HG03378 (cell line): ENCODE measurements around the gene PELI3.
"Not testable (repeated sequence)": the region's sequence is repeated elsewhere in the genome, so short reads cannot be mapped to it uniquely, and the experiment has no call there.

Source experiments
- ATAC-seq: cut with Tn5 transposase; IDR thresholded peaks from one replicate; pipeline ENCODE4 v1.9.1; 2021; ENCODE audit warnings: mild to moderate bottlenecking, moderate library complexity; ENCODE audit not compliant: unreplicated experiment

Gene PELI3

DNA sequence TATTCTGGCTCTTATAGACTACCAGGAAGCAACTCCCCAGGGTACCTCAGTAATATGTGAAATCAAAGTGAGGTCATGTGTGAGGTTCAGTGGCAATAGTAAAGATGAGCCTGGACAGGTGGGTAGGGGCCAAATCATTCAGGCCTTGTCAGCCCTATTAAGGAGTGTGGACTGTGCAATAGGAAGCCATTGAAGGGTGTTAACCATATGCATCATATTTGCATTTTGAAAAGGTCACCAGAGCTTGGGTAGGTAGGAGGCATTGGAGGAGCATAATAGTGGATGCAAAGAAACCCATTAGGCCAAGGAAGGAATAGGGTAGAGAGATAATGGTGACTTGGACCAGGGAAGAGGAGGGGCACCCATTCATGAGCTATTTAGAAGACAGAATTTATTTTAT, 19.7 kb upstream of the PELI3 start:
- ATAC-seq, result no peak

DNA sequence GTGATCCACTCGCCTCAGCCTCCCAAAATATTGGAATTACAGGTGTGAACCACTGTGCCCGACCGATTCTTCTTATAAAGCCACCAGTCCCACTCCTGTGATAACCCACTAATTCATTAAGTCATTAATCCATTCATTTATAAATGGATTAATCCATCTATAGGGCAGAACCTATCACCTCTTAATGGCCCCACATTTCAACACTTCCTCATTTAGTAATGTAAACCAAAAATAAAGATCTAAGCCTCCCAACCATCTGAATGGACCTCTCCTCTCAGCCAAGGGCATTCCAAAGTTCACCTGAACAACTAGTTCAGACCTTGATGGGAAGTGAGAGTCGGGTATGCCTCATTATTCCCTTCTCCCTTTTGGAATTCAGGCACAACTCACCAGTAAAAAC, 18.2 kb upstream of the PELI3 start:
- no peak for ATAC-seq

DNA sequence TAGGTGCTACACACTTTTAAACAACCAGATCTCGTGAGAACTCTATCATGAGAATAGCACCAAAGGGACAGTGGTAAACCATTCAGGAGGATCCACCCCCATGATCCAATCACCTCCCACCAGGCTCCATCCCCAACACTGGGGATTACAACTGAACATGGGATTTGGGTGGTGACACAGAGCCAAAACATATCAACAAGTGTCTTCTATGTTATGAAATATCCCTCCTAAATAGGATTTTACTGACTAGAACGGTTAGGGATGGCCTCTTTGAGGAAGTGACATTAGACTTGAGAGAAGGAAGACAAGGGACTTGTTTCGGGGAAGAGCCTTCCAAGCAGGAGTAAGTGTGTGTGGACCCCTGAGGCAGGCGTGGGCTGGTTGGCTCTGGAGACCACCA, 16.1 kb upstream of the PELI3 start:
- no peak for ATAC-seq

DNA sequence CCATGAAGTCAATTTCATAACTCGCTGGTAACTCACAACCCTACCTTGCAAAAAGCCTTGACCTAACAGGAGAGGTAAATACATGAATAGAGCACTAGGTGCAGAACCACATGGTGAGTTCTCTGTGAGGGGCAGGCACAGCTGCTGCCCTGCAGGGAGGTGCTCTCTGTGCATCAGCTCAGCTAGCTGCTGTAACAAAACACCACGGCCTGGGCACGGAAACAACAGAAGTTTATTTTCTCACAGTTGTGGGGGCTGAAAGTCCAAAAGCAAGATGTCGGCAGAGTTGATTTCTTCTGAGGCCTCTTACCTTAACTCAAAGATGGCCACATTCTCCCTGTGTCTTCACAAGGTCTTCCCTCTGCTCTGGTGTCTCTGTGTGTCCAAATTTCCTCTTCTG, 15.0 kb upstream of the PELI3 start:
- ATAC-seq, result no peak

DNA sequence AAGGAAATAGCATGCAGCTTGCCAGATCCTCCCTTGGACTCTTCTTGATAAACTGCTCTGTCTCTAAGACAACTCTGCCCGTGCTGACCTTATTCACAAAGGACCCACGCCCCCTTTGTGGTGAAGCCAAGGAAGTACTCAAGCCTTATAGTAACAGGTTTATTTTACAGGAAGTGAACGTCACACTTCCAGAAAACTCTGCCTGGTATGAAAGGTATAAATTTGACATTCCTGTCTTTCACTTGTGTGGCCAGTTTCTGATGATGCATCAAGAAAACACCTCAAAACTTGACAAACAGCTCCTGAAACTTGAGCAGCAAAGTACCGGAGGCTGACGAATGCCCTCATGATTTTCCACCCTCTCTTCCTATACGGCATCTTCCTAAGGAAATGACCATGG, 12.5 kb upstream of the PELI3 start:
- no peak for ATAC-seq

DNA sequence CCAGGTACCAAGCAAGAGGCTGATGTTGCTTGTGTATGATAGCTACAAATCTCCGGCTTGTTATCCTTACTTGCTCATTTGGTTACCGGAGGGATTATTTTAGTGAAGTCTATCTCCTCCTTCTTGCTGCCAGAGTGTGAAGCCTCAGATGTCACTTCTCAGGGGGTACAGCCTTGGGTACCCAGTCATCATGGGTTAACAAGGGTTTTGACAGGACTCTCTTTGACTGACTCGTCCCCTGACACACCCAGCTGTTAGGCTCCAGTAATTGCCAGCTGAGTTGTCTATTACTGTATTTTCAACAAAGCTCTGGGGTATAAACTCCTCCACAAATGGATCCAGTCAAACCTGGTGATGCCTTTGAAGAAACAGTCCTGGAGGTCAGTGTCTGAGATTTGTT, 11.9 kb upstream of the PELI3 start:
- ATAC-seq, result no peak

DNA sequence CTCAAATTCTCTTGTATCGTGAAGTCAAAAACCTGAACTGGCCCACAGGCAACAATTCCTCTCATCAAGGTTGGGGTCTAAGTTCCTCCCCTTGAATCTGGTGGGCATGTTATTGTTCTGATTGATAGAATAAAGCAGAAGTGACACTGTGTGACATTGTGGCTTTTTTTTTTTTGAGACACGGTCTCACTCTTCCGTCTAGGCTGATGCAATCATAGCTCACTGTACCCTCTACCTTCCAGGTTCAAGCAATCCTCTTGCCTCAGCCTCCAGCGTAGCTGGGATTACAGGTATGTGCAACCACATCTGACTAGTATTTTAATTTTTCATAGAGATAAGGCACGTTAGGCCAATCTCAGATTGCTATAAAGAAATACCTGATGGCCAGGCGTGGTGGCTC, 8.9 kb upstream of the PELI3 start:
- no peak for ATAC-seq

DNA sequence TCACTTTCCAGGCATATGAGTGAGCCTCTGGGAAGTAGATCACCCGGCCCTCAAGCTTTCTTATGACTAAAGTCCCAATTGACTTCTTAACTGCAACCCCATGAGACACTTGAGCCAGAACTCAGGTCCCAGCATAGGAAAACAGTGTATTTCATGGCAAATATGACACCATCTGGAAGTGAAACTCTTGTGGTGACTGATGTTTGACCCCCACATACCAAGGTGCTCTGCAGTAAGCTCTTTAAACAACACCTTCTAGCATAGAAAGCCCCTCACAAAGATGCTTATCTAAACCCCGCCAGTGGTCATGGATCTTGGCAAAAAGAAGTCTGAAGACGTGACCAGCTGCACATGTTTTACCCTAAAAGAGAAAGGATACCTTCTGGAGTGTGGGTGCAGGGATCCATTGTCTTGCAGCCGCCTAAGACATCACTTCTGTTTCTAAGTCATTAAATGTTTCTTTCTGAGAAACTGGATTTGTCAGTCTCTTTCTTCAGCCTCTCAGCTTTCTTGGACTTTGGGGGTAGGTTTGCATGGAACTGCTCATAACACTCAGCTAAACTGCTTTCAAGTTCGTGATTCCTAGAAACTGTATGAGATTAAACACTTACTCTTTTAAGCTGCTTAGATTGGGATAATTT, 7.4 kb upstream of the PELI3 start:
- ATAC-seq, result no peak

DNA sequence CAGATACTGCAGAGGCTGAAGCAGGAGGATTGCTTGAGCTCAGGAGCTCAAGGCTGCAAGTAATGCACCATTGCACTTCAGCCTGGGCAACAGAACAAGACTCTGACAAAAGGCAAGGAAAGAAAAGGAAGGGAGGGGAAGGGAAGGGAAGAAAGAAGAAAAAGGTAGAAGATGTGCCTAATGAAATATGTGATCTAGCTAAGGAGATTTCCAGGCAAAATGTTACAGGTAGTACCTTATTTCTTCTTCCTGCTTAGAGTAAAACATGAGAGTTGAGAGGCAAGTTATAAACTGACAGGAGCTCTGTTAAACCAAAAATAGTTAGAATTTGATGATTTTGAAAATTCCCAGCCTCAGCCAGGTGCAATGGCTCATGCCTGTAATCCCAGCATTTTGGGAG, 4.7 kb upstream of the PELI3 start:
- ATAC-seq, result no peak

DNA sequence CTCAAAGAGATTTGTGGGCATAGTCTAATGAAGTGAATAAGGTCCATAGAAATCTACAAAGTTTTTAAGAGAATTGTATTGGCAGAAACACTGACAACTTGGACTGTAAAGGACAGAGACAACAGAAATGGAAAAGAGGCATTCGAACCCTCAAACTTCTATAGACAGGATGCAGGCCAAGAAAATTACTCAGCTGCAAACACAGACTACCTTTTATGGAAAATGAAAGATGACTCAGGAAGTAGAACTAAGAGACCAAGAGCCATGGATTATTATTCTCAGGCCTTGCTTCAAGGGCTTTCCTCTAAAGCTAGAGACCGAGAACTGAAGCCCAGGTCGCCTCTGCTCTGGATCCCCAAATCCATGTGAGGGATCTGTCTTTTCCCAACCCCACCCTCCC, 3.8 kb upstream of the PELI3 start:
- no peak for ATAC-seq

DNA sequence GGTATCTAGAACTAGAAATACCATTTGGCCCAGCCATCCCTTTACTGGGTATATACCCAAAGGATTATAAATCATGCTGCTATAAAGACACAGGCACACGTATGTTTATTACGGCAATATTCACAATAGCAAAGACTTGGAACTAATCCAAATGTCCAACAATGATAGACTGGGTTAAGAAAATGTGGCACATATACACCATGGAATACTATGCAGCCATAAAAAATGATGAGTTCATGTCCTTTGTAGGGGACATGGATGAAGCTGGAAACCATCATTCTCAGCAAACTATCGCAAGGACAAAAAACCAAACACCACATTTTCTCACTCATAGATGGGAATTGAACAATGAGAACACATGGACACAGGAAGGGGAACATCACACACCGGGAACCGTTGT, 2.6 kb upstream of the PELI3 start:
- not testable (repeated sequence) for ATAC-seq

DNA sequence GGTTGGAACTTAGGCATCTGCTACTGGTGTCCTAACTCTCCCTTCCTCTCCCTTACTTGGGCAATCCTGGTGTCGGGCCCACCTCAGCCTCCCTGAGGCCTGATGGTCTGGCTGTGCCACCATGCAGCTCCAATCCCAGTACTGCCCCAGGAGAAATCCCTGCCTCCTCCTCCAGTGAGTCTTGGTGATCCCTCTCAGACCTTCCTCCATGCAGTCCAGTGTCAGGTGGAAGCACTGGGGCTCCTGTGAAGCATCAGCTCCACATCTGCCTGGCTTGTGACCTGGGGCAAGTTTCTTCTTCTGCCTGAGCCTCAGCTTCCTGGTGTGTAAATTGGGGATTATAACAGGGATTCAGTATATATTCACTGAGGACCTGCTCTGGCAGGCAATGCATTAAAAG, 1.8 kb upstream of the PELI3 start:
- no peak for ATAC-seq

DNA sequence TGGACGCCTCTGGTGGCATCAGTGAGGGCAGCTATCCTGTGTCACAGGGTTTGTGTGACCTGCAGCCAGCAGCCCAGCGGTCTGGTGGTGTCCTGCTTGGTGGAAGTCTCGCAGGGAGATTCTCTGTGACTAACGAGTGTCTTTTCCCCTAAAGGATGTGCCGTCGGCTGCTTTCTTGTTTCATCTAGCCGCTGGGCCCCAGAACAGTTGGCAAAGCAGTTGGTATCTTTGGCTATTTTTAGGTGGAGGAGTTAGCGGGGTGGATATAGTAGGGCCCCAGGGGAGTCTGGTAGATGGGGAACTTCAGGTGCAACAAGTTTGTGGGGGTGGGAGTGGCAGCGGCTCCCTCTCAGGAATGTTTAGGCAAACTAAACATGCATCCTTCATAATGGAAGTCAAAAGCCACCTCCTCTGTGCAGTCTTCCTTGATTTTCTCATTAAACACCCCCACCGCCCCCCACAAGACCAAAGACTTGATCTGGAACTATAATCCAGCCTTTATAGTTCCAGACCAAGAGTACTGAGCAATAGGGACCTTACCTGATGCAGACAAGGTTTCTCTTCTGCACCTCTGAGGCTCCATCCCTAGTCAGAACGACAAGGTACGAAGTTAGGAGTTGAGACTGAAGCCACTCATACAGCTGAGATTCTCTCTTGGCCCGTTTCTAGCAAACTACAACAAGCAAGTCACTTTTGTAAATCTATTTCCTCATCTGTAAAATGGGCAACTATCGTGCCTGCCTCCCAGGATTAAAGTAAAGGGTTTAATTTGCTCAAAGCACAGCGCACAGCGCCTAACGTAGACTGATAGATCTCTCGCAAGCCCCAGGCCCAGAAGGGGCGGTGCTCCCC, 1.1 kb upstream of the PELI3 start:
- ATAC-seq, result peak; percentile 3

DNA sequence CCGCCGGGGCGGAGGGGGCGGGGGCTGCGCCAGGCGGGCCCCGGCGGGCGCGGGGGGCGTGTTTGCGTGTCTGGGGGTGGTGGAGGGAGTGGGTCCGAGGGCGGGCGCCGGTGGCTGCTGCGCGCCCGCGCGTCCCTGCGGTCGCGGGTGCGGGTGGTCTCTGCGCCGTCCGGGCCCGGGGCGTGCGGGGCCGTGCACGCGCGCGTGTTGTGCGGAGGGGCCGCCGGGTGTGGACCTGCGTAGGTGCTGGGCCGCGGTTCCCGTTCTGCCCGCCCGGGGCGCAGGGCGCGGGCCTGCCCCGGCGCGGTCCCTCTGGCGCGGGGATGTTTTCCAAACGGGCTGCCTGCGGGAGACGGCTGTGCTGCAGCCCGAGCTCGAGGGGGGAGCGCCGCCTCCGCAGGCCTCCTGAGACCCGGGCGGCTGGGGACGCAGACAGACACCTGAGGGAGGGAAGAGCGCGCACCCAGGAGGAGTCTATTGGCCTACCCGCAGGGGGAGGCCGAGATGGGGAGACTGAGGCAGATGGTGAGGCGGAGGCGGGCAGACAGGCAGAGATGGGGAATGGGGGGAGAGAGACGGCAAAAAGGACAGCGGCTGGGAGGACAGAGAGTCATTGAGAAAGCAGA, 442 bp downstream of the PELI3 start:
- no peak for ATAC-seq

DNA sequence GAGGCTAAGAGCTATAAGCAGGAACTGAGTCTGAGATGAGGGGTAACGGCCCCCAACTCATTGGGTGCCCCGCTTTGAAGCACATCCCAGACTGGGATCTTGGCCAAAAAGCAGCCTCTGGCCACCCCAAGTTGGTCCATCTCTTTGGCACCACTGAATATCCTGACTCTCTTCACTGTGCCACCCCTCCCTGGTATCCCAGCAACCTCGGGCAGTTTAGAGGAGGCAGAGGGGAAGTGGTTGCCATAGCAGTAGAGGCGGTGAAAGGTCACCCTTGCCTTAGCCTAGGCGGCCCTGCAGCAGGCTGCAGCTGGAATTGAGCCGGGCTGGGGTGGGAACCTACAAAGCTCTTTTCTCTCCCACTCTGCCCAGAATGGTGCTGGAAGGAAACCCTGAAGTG, 1.1 kb downstream of the PELI3 start:
- no peak for ATAC-seq

DNA sequence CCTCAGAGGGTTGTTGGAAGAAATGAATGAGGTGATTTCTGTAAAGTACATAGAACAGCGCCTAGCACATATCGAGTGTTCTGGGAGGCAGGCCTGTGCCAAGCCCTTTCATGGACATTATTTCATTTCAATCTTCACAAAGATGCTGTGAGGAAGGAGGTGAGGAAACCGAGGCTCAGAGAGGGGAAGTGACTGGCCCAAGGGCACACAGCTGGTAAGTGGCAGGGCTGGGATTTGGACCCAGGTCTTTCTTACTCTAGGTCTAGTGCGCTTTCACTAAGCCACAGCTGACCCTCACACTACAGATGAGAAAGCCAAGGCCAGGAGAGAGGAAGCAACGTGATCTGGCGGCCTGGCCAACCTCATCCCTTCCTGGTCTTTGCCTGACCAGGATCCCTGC, 2.0 kb downstream of the PELI3 start:
- no peak for ATAC-seq

DNA sequence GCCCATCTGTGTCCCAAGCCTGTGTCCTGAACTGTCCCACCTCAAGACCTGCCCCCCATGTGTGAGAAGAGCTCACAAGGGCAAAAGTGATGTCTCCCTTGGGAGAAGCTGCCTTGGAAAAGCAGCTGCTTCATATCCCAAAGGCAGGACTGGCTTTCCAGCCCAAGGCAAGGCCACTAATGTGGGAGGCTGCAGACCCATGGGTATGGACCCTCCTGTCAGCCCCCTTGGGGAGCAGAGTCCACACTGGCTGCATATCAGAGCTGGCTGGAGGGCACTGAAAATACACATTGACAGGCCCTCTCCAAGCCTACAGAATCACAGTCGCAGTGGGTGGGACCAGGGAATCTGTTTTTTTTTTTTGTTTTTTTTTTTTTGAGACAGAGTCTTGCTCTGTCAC, 2.7 kb downstream of the PELI3 start:
- ATAC-seq, result no peak

DNA sequence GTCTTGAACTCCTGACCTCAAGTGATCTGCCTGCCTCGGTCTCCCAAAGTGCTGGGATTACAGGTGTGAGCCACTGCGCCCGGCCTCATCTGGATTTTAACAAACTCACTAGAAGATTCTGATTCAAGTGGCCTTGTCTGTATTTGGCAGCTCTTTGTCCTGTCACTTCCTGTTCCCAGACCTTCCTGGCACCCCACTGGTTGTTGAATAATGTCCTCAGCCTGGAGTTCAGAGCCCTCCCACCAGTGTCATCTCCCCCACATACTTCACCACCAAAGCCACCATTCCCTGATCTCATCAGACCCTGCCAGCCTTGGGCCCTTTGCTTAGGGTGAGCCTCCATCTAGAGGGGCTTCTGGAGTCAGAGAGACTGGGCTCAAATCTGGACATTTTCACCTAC, 3.3 kb downstream of the PELI3 start:
- no peak for ATAC-seq

DNA sequence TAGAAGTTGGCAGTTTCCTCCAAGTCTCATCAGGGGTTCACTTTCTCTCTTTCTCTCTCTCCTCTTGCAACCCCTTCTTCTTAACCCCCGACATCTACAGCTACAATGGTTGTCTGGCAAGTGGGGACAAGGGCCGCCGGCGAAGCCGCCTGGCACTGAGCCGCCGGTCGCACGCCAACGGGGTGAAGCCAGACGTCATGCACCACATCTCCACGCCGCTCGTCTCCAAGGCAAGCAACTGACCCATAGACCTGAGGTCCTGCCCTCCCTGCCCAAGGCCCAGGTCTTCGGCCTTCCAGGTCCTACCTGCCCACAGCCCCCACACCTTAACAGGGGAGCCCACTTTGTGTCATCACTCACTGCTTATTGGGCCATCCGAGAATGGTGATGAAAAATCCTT, 4.4 kb downstream of the PELI3 start:
- no peak for ATAC-seq

DNA sequence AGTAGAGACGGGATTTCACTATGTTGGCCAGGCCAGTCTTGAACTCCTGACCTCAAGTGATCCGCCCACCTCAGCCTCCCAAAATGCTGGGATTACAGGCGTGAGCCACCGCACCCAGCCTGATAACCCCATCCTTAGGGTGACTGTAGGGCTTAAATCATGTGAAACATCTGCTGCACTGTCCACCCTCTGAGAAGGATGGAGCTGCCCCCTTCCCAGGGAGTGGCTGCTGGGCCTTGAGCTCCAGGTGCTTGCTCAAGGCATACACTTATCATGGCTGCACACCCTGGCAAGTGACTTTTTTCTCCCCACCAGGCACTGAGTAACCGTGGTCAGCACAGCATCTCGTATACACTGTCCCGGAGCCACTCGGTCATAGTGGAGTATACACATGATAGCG, 5.3 kb downstream of the PELI3 start:
- no peak for ATAC-seq

DNA sequence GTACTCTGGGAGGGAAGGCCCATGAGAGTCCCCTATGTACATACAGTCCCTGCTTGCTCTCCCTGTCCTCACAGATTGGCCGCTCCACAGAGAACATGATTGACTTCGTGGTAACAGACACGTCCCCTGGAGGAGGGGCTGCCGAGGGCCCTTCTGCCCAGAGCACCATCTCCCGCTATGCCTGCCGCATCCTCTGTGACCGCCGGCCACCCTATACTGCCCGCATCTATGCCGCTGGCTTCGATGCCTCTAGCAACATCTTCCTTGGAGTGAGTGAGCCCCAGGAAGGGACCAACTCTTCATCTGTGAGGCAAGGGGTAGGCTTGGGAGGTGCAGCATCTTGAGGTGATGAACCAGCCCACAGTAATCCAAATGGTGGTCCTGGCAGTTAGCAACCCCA, 6.5 kb downstream of the PELI3 start:
- no peak for ATAC-seq
